Choroid plexus epithelial cell (primary cell): Measurements from ENCODE around the gene DECR2.
A peak's percentile ranks its signal among the peaks of the same experiment; 100 is the strongest.
"Not testable (repeated sequence)": the region's sequence is repeated elsewhere in the genome, so short reads cannot be mapped to it uniquely, and the experiment has no call there.

Experiments used
- DNase-seq: peaks from one replicate; pipeline ENCODE4 v3.0.0-alpha.2; 2010; ENCODE audit warnings: low read depth
- H3K4me3 ChIP-seq: 2 replicates; pipeline ENCODE4 v1.5.1; 2011; ENCODE audit warnings: low read depth, mild to moderate bottlenecking, control low read depth, low read length, moderate library complexity
- TF ChIP-seq, protein P1 (sequence below): conservative IDR thresholded peaks from 2 replicates; pipeline ENCODE4 v1.5.1; 2011; ENCODE audit warnings: low read depth, mild to moderate bottlenecking, control low read depth, inconsistent platforms, low read length, moderate library complexity

DECR2 gene

DNA sequence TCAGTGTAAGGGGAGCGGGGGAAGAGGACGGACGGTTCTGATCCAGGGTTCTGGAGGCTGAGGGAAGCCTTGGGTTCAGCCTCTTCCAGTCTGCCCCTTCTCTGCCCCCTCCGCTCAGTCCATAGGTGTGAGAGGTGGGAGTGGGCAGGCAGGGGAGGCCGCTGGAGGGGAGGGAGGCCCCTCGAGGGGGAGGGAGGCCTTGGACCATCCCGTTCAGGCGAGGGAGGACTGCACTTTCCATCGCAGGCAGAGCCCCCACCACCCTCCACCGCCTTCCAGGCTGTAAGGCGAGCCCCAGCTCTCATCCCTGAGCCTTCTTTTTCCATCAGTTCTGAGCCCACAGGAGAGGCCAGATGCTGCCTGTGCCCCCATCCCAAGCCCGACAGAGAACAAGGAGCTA is 44.9 kb upstream of the DECR2 start:
- no peak overlapping the region for H3K4me3 ChIP-seq
- TF ChIP-seq, protein P1, sequence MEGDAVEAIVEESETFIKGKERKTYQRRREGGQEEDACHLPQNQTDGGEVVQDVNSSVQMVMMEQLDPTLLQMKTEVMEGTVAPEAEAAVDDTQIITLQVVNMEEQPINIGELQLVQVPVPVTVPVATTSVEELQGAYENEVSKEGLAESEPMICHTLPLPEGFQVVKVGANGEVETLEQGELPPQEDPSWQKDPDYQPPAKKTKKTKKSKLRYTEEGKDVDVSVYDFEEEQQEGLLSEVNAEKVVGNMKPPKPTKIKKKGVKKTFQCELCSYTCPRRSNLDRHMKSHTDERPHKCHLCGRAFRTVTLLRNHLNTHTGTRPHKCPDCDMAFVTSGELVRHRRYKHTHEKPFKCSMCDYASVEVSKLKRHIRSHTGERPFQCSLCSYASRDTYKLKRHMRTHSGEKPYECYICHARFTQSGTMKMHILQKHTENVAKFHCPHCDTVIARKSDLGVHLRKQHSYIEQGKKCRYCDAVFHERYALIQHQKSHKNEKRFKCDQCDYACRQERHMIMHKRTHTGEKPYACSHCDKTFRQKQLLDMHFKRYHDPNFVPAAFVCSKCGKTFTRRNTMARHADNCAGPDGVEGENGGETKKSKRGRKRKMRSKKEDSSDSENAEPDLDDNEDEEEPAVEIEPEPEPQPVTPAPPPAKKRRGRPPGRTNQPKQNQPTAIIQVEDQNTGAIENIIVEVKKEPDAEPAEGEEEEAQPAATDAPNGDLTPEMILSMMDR: no peak

DNA sequence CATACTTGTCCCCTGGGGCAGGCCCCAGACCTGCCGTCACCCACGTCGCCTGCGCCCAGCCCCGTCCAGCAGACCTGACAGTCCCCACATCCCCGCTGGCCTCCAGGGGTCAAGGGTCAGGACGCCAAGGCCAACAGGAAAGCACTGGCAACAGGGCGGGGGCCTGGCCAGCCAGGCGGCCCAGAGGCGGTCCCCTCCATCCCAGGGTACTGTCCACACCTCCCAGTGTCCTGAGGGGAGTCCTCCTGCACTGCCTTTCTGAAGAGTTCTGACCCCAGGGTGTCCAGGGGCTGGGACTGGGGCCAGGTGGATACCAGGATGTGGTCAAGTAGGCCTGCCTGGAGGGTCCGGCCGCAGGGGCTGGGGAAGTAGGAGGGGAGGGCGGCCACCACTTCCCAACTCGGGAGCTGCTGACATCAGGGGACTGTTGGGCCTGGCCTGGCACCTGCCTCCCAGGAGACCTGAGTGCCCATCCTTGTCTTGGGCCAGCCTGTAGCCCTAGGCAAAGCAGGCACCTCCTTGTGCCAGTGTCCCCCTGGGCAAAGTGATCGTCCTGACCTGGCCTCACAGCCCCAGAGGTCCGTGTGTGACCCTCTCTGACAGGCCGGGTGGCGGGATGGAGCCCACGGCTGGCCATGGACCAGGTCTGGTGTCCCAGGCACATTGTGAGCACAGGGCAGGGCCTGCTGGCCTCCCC is 42.5 kb upstream of the DECR2 start:
- TF ChIP-seq, protein P1: no peak
- no peak for DNase-seq
- H3K4me3 ChIP-seq: no peak overlapping the region

More for the DNA sequence above, 44.9 kb upstream of the DECR2 start:
- DNase-seq: no peak

DNA sequence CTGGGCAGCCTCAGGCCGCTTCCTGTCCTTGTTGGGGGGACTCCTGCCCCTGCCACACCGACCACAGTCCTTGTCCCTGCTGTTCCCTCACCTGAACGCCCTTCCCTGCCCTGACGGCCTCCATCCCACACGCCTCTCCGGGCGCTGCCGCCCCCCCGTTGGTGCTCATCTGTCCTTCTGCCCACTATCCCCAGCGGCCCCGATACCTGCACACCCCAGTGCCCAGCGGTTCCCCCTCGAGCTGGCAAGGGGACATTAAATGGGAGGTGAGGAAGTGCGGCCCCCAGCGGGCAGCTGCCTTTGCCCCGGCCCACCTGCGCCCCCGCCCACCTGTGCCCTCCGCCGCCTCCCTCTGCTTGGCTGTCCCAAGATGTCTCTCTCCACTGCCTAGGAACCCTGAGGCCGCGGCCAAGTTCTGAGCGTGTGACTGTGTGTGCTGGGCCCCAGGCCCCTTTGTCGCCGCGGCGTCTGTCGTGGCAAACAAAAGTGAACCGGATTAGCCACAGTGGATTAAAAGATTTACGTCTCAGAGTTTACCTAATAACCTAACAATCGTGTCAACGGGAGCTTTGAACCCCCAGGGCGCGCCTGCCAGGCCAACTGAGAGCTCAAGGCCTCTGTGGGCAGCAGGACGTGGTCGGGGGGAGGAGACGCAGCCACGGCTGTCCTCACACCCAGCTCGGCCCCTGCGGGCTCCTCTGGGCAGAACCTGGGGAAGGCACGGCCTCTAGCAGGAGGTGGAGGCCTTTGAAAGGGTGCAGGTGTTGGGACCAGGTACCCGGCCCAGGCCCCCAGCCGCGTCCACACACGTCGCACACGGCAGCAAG is 41.6 kb upstream of the DECR2 start:
- no peak for DNase-seq
- no peak overlapping the region for H3K4me3 ChIP-seq
- TF ChIP-seq, protein P1: no peak

DNA sequence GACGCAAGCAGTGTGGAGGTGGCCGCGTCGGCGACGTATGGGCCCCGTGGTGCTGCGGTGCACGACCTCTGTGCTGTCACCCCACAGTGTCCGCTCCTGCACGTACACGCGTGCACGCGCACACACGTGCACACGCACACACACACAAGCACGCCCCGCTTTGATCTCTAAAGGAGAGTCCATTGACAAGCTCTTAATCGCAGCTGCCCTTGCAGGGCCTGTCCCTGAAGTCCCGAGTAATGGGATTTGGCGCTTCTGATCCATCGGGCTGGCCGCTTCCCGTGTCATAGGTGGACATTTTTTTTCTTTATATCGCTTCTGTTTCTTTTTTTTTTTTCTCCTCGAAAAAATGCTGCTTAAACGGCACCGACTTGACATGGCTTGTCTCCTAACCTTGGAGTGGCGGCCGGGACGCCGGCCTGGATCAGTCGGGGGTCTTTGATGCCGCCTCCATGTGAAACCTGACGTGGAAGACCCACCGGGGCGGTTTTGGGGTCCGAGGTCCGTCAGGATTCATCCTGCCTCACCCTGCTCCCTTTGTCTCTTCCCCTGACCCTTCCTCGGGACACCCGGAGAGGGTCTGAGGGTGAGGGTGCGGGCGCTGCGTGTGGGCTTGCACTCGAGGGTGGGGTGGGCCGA is 40.9 kb upstream of the DECR2 start:
- TF ChIP-seq, protein P1: no peak
- H3K4me3 ChIP-seq: no peak overlapping the region
- DNase-seq: no peak

DNA sequence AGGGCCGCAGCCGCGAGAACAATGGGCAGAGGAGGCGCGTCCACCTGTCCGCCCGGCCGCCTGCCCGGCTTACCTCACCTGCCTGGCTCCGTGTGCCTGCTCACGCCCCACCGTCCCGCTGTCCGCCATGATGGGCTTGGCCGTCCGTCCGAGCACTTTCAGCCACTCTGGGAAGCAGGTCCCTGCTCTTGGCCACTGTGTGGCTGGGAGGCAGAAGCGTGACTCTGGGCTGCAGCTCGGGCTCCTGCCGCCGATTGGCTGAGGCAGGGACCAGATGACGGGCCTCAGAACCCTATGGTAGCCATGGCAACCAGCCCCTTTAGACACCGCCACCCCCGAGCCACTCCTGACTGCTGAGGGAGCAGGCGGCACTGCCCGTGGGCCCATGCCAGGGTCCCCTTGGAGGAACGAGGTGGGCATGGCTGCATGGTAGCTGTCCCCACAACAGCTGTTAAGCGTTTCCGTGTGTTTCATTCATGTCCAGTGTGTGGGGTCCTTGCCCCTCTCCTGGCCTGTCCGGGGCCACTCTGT is 40.3 kb upstream of the DECR2 start:
- no peak for DNase-seq
- no peak overlapping the region for H3K4me3 ChIP-seq
- TF ChIP-seq, protein P1: no peak

DNA sequence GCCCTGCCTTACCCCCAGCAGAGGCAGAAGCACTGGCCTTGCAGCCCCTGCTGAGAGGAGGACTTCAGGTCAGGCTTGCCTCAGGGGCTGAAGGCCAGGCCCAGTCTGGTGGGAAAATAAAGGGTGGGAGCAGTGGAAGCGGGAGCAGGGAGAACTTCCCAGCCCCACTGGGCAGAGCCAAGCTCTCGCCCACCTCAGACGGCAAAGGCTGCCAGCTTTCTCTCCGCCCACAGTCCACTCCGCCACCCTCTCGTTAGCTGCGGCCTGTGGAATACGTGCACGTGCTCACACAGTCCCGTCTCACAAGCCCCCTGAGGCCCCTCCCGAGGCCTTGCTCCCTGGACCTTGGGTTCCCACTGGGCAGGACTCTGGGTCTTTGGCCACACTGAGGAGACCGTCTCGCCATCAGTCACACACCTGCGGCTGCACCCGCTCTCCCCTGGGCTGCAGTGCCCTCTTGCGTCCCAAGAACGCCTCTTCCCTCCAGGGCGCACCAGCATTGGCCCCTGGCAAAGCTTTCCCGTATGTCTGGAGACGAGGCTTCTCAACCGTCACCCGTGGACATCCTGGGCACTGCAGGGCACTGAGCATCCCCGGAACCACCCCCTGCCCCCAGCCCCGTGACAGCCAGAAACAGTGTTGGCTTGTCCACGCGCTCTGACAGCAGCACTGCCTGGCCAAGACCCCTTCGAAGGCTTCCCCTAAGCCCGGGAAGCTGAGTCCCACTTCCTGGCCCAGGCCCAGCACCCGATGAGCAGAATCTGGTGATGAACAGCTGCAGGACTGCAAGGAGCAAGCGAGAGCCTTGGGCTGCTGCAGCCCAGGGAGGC is 39.6 kb upstream of the DECR2 start:
- H3K4me3 ChIP-seq: no peak overlapping the region
- TF ChIP-seq, protein P1: peak; percentile 85
- peak; percentile 80 for DNase-seq

DNA sequence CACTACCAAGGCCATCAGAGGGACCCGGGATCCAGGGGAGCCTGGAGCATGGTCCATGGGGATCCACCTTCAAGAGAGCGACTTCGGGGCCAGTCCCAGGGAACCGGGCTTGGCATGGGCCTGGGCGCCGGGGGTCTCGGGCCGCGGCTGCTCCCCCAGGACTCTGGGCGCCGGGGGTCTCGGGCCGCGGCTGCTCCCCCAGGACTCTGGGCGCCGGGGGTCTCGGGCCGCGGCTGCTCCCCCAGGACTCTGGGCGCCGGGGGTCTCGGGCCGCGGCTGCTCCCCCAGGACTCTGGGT is 39.0 kb upstream of the DECR2 start:
- not testable (repeated sequence) for H3K4me3 ChIP-seq, DNase-seq
